Measurements from ENCODE around the gene GALNS. TPM values are rescaled to one million over a fixed set of nuclear protein-coding genes. Genes with fewer than 3 reads are reported as not detected.
"Not testable (repeated sequence)": the region's sequence is repeated elsewhere in the genome, so short reads cannot be mapped to it uniquely, and the experiment has no call there.

The GALNS gene
- total and polyA plus RNA-seq, 9 donors: 9.8 to 28.5 (median 20.6) TPM

DNA sequence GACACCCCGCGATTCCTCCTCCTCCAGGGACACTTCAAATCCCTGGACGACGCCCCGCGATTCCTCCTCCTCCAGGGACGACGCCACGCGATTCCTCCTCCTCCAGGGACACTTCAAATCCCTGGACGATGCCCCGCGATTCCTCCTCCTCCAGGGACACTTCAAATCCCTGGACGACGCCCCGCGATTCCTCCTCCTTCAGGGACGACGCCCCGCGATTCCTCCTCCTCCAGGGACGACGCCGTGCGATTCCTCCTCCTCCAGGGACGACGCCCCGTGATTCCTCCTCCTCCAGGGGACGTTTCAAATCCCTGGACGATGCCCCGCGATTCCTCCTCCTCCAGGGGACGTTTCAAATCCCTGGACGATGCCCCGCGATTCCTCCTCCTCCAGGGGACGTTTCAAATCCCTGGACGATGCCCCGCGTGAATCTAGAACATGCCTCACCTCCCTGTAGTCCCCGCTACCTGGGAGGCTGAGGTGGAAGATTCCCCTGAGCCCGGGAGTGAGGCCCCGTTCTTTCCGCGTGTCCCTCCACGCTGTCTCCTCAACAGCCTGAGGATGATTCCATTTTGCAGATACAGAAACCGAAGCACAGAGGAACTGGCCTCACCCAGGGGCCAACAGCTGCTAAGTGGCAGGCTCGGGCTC, 33.1 kb upstream of the GALNS start:
- WGBS (ENCODE audit: insufficient coverage): 91% methylated on average over 36 of the region's 48 CpGs
- H3K9me3 ChIP-seq (replicated peaks; ENCODE audit: control insufficient read depth, low read depth, low read length): not testable (repeated sequence)

DNA sequence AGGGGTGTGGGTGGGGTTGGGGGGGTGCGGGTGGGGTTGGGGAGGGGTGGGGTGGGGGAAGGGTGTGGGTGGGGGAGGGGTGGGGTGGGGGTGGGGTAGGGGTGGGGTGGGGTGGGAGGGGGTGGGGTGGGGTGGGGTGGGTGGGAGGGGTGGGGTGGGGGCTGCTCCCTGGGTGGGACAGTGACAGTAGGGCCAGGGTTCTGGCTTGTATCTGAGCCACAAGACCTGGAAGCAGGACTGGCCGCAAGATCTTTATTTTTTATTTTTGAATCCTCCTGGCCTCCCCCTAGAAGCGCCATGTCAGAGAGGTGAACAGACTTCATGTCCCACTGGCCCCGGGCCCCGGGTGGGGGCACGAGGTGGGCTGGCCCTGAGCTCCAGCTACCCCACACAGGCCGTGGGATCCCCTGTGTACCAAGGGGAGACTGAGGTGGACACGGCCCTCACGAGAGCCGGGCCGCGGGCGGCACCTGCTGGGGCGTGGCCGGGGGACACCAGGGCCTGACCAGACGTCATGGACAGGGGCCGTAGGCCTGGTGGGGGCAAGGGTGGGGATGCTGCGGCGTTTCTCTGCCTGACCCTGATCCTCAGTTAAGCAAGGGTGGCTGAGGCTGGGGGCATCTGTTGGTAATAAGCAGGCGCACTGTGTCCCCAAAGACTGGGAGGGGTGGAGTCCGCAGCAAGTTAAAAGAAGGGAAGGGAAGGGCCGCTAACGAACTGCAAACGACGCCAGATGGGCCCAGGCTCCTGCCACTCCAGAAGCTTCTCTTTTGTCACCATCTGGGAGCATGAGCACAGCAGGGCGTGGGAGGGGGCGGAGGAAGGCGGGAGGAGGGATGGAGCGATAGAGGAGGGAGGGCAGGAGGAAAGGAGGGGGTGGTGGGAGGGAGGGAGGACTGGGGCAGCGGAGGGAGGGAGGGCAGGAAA, 32.0 kb upstream of the GALNS start:
- no peaks in the 10 kb centered on the region for H3K27me3 ChIP-seq (ENCODE audit: control insufficient read depth, insufficient read depth, low read length)
- 55% methylated on average over 23 of the region's 30 CpGs for WGBS (ENCODE audit: insufficient coverage)
- H3K4me1 ChIP-seq (ENCODE audit: control insufficient read depth, insufficient read depth, low read length): peaks cover 75% of the 10 kb centered on the region
- H3K4me3 ChIP-seq (ENCODE audit: low read length): no peak overlapping the region
- no peak overlapping the region for H3K27ac ChIP-seq (ENCODE audit: low read length)
- H3K9me3 ChIP-seq (replicated peaks; ENCODE audit: control insufficient read depth, low read depth, low read length): no peaks in the 10 kb centered on the region
- H3K36me3 ChIP-seq (ENCODE audit: control insufficient read depth, insufficient read depth, low read length): peaks cover 41% of the 10 kb centered on the region
- DNase-seq: peak; percentile 69

More for the DNA sequence above, 33.1 kb upstream of the GALNS start:
- H3K4me3 ChIP-seq (ENCODE audit: low read length); H3K27ac ChIP-seq (ENCODE audit: low read length); H3K27me3 ChIP-seq (ENCODE audit: control insufficient read depth, insufficient read depth, low read length); DNase-seq: not testable (repeated sequence)
- Histone ChIP-seq H3K36me3 (ENCODE audit: control insufficient read depth, insufficient read depth, low read length) (peaks cover 35% of the 10 kb centered on the region), H3K4me1 (ENCODE audit: control insufficient read depth, insufficient read depth, low read length) (peaks cover 71% of the 10 kb centered on the region)

DNA sequence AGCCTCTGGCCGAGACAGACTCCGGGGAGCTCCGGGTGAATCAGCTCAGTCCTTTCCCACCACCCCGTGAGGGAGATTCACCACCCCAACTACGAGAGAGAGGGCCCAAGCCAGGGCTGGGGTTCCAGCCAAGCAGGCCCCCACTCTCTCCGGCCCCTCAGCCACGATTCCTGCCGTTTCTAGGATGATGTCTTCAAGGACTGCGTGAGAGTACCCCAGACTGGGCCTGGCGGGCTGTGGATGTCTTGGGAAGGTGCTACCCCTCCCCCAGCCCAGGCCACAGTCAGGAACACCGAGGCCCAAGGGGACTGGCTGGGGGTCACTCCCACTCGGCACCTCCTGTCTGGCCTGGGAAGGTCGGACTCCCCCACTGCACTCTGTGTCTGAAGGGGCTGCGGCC, 31.3 kb upstream of the GALNS start:
- no peak overlapping the region for H3K4me3 ChIP-seq (ENCODE audit: low read length)
- no peaks in the 10 kb centered on the region for H3K9me3 ChIP-seq (replicated peaks; ENCODE audit: control insufficient read depth, low read depth, low read length)

DNA sequence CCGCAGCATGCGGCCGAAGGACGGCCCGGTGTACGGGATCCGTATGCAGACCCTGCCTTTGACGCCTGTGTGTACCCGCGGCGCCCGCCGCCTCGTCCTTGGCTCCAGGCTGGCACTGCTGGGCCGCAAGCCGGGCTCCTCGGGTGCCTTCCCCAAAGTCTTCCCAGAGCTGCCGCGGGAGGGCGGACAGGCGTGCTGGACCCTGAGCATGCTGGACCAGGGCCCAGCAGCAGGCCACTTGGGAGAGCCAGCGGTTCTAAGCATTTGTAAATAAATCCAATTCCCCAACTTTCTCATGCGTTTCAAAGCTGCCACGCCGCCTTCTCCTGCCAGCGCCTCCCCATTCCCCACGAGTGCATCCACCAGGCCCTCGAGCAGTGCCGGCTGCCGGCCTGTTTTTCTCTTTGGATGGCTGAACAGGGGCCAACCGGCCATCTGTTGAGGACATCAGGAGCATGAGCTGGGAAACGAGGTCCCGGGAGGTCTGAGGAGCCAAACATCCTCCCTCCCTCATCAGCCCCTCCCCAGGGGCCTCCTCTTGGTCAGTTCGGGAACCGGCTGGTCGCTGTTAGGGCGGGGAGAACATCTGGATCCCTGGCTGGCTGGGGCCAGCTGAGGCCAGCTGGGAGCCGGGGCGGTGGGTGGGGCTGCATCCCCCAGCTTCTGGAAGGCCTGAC, 30.2 kb upstream of the GALNS start:
- H3K4me3 ChIP-seq (ENCODE audit: low read length): no peak overlapping the region
- H3K9me3 ChIP-seq (replicated peaks; ENCODE audit: control insufficient read depth, low read depth, low read length): no peaks in the 10 kb centered on the region
- 46% methylated on average over 34 of the region's 39 CpGs for WGBS (ENCODE audit: insufficient coverage)
- no peaks in the 10 kb centered on the region for H3K27me3 ChIP-seq (ENCODE audit: control insufficient read depth, insufficient read depth, low read length)
- peaks cover 75% of the 10 kb centered on the region for H3K4me1 ChIP-seq (ENCODE audit: control insufficient read depth, insufficient read depth, low read length)
- H3K27ac ChIP-seq (ENCODE audit: low read length): peak overlapping the region; percentile 76
- DNase-seq: peak; percentile 96
- H3K36me3 ChIP-seq (ENCODE audit: control insufficient read depth, insufficient read depth, low read length): peaks cover 55% of the 10 kb centered on the region

More for the DNA sequence above, 31.3 kb upstream of the GALNS start:
- H3K27ac ChIP-seq (ENCODE audit: low read length): peak overlapping the region; percentile 76
- WGBS (ENCODE audit: insufficient coverage): 43% methylated on average over 10 of the region's 14 CpGs
- peaks cover 75% of the 10 kb centered on the region for H3K4me1 ChIP-seq (ENCODE audit: control insufficient read depth, insufficient read depth, low read length)
- peak; percentile 32 for DNase-seq
- peaks cover 48% of the 10 kb centered on the region for H3K36me3 ChIP-seq (ENCODE audit: control insufficient read depth, insufficient read depth, low read length)
- H3K27me3 ChIP-seq (ENCODE audit: control insufficient read depth, insufficient read depth, low read length): no peaks in the 10 kb centered on the region

DNA sequence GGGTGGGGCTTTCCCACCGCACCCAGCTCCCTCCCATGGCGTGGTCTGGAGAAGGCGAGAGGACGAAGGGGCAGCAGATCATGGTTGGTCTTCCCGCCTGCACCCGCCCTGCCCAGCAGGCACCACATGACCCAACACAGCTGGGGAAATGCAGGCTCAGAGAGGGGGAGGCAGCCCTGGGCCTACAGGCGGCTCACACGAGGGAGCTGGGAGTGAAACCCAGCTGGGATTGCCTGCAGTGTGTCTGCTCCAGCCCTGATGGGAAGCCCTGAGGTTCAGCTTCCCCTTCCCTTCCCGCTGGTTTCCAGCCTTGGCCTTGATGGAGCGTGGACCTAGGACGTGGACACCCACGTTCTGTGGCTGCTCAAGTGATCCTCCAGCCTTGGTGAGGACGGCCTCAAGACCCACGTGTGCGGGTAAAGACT, 29.7 kb upstream of the GALNS start:
- no peak overlapping the region for H3K4me3 ChIP-seq (ENCODE audit: low read length)
- peak; percentile 64 for DNase-seq
- 75% methylated on average over 11 of the region's 15 CpGs for WGBS (ENCODE audit: insufficient coverage)
- H3K9me3 ChIP-seq (replicated peaks; ENCODE audit: control insufficient read depth, low read depth, low read length): no peaks in the 10 kb centered on the region
- H3K36me3 ChIP-seq (ENCODE audit: control insufficient read depth, insufficient read depth, low read length): peaks cover 54% of the 10 kb centered on the region
- peak overlapping the region; percentile 76 for H3K27ac ChIP-seq (ENCODE audit: low read length)
- H3K27me3 ChIP-seq (ENCODE audit: control insufficient read depth, insufficient read depth, low read length): no peaks in the 10 kb centered on the region
- H3K4me1 ChIP-seq (ENCODE audit: control insufficient read depth, insufficient read depth, low read length): peaks cover 75% of the 10 kb centered on the region

DNA sequence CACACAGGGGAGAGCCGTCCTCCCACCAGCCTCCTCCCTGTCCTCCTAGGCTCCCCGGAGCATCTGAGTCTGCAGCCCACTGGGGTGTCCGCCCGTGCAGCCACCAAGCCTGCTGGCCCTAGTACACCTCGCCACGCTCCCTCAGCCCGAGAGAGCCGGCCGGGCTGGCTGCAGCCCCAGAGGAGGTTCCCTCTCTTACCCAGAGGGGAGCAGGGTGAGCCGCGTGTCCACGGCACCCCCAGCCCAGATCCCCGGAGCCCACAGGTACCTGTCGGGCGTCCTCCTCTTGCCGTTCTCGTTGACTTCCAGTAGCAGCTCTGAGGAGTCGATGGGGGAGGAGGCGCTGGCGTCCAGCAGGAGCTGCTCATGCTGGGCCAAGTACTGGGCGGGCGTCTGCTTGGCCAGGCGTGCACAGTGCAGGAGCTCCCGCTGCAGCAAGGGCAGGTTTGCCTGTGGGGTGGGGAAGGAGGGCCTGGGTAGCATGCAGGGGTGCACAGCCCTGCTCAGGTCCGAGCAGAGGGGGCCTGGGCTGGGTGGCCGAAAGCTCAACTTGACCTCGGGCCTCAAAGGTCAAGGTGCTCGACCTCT, 29.0 kb upstream of the GALNS start:
- WGBS (ENCODE audit: insufficient coverage): 78% methylated on average over 28 of the region's 28 CpGs
- H3K36me3 ChIP-seq (ENCODE audit: control insufficient read depth, insufficient read depth, low read length): peaks cover 54% of the 10 kb centered on the region
- H3K27me3 ChIP-seq (ENCODE audit: control insufficient read depth, insufficient read depth, low read length): no peaks in the 10 kb centered on the region
- no peak overlapping the region for H3K4me3 ChIP-seq (ENCODE audit: low read length)
- no peak for DNase-seq
- peaks cover 81% of the 10 kb centered on the region for H3K4me1 ChIP-seq (ENCODE audit: control insufficient read depth, insufficient read depth, low read length)
- no peak overlapping the region for H3K27ac ChIP-seq (ENCODE audit: low read length)
- no peaks in the 10 kb centered on the region for H3K9me3 ChIP-seq (replicated peaks; ENCODE audit: control insufficient read depth, low read depth, low read length)

DNA sequence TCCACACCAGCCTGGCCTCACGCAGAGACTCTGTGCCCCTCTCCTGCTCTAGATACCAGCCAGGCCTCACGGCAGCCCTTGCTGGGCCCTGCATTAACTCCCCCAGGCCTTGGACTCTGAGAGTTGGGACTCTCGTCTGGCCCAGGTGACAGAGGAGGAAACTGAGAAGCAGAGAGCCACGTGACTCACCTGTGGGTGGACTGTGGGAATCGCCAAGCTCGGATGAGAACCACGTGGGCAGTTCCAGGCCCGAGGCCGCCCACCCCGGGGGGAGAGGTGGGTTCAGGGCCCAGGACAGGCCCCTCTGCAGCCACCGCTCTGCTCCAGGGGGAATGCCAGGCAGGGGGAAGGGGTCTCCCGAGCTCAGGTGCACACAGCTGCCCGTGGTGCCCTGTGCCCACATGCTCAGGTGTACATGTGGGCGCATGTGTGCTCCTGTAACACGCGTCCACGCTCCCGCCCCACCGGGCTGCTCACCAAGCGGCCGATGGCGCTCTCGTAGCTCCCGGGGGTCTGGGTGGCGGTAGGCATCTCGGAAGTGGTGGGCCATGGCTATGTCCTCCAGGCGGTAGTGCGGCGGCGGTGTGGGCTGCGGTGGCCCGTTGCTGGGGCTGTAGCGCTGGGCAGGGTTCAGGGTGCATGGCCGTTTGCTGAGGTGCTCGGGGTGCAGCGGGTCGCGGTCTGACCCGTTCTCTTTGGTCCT, 28.0 kb upstream of the GALNS start:
- peaks cover 56% of the 10 kb centered on the region for H3K36me3 ChIP-seq (ENCODE audit: control insufficient read depth, insufficient read depth, low read length)
- H3K27ac ChIP-seq (ENCODE audit: low read length): no peak overlapping the region
- H3K4me1 ChIP-seq (ENCODE audit: control insufficient read depth, insufficient read depth, low read length): peaks cover 91% of the 10 kb centered on the region

DNA sequence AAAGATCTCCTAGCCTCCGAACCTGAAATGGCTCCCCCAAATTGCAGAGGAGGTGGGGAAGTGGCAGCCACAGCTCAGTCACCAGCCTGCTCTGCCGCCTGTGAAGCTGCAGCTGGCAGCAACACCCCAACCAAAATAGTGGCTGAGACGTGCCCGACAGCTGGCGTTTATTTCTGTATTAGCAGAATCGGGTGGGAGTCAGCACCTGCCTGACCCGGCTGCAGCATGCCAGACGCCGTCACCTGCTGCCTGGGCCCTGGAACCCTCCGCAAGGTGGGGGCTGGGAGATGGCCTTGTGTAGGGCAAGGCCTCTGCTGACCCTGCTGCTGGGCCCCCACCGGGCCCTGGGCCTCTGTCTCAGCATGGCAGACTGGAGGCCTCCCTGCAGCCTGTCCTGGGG, 27.2 kb upstream of the GALNS start:
- H3K27ac ChIP-seq (ENCODE audit: low read length): no peak overlapping the region
- DNase-seq: peak; percentile 79
- WGBS (ENCODE audit: insufficient coverage): 76% methylated on average over 11 of the region's 11 CpGs
- no peaks in the 10 kb centered on the region for H3K27me3 ChIP-seq (ENCODE audit: control insufficient read depth, insufficient read depth, low read length)
- H3K4me1 ChIP-seq (ENCODE audit: control insufficient read depth, insufficient read depth, low read length): peaks cover 90% of the 10 kb centered on the region
- H3K9me3 ChIP-seq (replicated peaks; ENCODE audit: control insufficient read depth, low read depth, low read length): no peaks in the 10 kb centered on the region
- H3K36me3 ChIP-seq (ENCODE audit: control insufficient read depth, insufficient read depth, low read length): peaks cover 59% of the 10 kb centered on the region
- H3K4me3 ChIP-seq (ENCODE audit: low read length): no peak overlapping the region

More for the DNA sequence above, 28.0 kb upstream of the GALNS start:
- no peak overlapping the region for H3K4me3 ChIP-seq (ENCODE audit: low read length)
- no peaks in the 10 kb centered on the region for H3K9me3 ChIP-seq (replicated peaks; ENCODE audit: control insufficient read depth, low read depth, low read length)
- DNase-seq: no peak
- H3K27me3 ChIP-seq (ENCODE audit: control insufficient read depth, insufficient read depth, low read length): no peaks in the 10 kb centered on the region
- 95% methylated on average over 38 of the region's 39 CpGs for WGBS (ENCODE audit: insufficient coverage)

DNA sequence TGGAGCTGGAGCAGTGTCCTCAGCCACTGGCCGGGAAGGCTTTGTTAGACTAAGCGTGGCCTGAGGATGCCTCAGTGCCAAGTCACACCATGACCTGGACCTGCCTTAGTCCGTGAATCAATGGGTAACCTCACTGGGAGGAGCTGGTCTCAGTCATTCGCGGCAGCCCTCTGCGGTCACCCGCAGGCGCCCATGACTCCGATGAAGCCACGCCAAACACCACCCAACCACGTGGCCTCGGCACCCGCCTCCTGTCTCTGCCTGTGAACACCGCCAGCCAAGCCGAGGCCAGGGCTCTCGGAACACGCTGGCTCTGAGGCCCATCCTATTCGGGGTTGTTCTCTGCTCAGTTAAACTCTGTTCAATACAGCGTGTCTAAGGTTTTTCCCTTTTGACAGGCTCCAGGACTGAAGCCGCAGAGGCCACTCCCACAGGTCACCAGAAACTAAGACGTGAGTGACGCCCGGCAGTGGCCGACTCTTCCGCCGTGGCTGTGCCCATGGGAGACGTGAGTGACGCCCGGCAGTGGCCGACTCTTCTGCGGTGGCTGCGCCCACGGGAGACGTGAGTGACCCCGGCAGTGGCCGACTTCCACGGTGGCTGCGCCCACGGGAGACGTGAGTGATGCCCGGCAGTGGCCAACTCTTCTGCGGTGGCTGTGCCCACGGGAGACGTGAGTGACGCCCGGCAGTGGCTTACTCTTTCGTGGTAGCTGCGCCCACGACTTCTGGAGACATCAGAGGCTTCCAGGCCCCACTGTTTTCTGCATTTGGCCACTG, 26.6 kb upstream of the GALNS start:
- H3K4me3 ChIP-seq (ENCODE audit: low read length): no peak overlapping the region
- no peaks in the 10 kb centered on the region for H3K27me3 ChIP-seq (ENCODE audit: control insufficient read depth, insufficient read depth, low read length)
- peaks cover 85% of the 10 kb centered on the region for H3K4me1 ChIP-seq (ENCODE audit: control insufficient read depth, insufficient read depth, low read length)
- WGBS (ENCODE audit: insufficient coverage): 91% methylated on average over 47 of the region's 49 CpGs
- DNase-seq: no peak
- H3K9me3 ChIP-seq (replicated peaks; ENCODE audit: control insufficient read depth, low read depth, low read length): no peaks in the 10 kb centered on the region
- H3K27ac ChIP-seq (ENCODE audit: low read length): no peak overlapping the region
- peaks cover 63% of the 10 kb centered on the region for H3K36me3 ChIP-seq (ENCODE audit: control insufficient read depth, insufficient read depth, low read length)
